GM12878 (cell line): ENCODE data around the gene TTLL1. TPM values are rescaled to one million over a fixed set of nuclear protein-coding genes. Genes with fewer than 3 reads are reported as not detected.

Source experiments
- ATAC-seq: fragments of 200-7000 bp; cut with Tn5 transposase; 3 replicates; pipeline ENCODE4 v1.9.1; 2020; ENCODE audit warnings: mild to moderate bottlenecking, moderate library complexity
- BruUV-seq: library from RNA; stranded (reverse); fragments of 400-500 nt; replicated peaks from 2 replicates; lab custom pipeline; 2021; lab: Mats Ljungman, UMichigan
- CTCF ChIA-PET: fragments of 300-600 bp; sonication (Branson Sonifier 250); formaldehyde crosslinking; extraction: SDS; loops from one replicate; lab custom pipeline; 2021; ENCODE audit warnings: inconsistent platforms; lab: Yijun Ruan, JAX
- POLR2A ChIA-PET: fragments of 350-600 bp; formaldehyde crosslinking; extraction: SDS; loops from one replicate; lab custom pipeline; 2021; ENCODE audit warnings: inconsistent platforms; lab: Charles Lee
- RAD21 ChIA-PET: fragments of 300-600 bp; sonication (Branson Sonifier 250); formaldehyde crosslinking; loops from one replicate; lab custom pipeline; 2023; ENCODE audit warnings: antibody characterized with exemption; ENCODE audit not compliant: unreplicated experiment; lab: Charles Lee
- SMC1A ChIA-PET: fragments of 300-600 bp; sonication (Branson Sonifier 250); formaldehyde crosslinking; loops from one replicate; lab custom pipeline; 2023; ENCODE audit not compliant: unreplicated experiment, uncharacterized antibody; lab: Charles Lee
- DNase-seq: peaks from one replicate; pipeline ENCODE4 v3.0.0-alpha.2; 2011; ENCODE audit warnings: low read depth, low spot score
- FAIRE-seq: peaks from 3 replicates; lab custom pipeline; 2011; peaks lifted over from hg19 to GRCh38; lab: Jason Lieb, UNC
- H2AFZ ChIP-seq: 2 replicates; pipeline ENCODE4 v1.6.0; 2011; ENCODE audit warnings: low read depth, low read length, control low read depth; ENCODE audit not compliant: control insufficient read depth
- H3K27ac ChIP-seq: 2 replicates; pipeline ENCODE4 v1.5.1; 2011; ENCODE audit warnings: control low read depth; ENCODE audit not compliant: control insufficient read depth, insufficient read depth
- H3K27me3 ChIP-seq, 2 experiments: replicated peaks in 1 of 2; 2 replicates each; pipeline versions ENCODE4 v1.6.0 to v1.6.1; 2011; ENCODE audit warnings: low read length in 1 of 2; ENCODE audit not compliant: control insufficient read depth in 2 of 2, insufficient read depth in 2 of 2
- H3K36me3 ChIP-seq, 2 experiments: 2 replicates each; pipeline ENCODE4 v1.5.1; 2011; ENCODE audit warnings: low read length in 1 of 2; ENCODE audit not compliant: control insufficient read depth in 2 of 2, insufficient read depth in 2 of 2
- H3K4me1 ChIP-seq: 2 replicates; pipeline ENCODE4 v1.6.1; 2011; ENCODE audit warnings: mild to moderate bottlenecking, low read length, moderate library complexity, mixed read lengths; ENCODE audit not compliant: control insufficient read depth, insufficient read depth
- H3K4me2 ChIP-seq: 2 replicates; pipeline ENCODE4 v1.6.0; 2011; ENCODE audit warnings: control low read depth; ENCODE audit not compliant: control insufficient read depth, insufficient read depth
- H3K4me3 ChIP-seq: fragments of 200-600 bp; sonication (generic); 2 replicates; pipeline ENCODE4 v1.5.1; 2016
- H3K79me2 ChIP-seq: 2 replicates; pipeline ENCODE4 v1.6.0; 2011; ENCODE audit warnings: low read length; ENCODE audit not compliant: control insufficient read depth, insufficient read depth
- H3K9ac ChIP-seq: 2 replicates; pipeline ENCODE4 v1.8.0; 2011; ENCODE audit warnings: low read length, control low read depth, mixed read lengths; ENCODE audit not compliant: control insufficient read depth, insufficient read depth
- H3K9me3 ChIP-seq: replicated peaks from 3 replicates; pipeline ENCODE4 v1.5.1; 2011; ENCODE audit warnings: mild to moderate bottlenecking, low read length; ENCODE audit not compliant: control insufficient read depth, insufficient read depth
- H4K20me1 ChIP-seq: 2 replicates; pipeline ENCODE4 v1.6.0; 2011; ENCODE audit not compliant: control insufficient read depth, insufficient read depth
- ESRRA ChIP-seq: IDR thresholded peaks from 2 replicates; pipeline ENCODE4 v1.6.1; 2012; ENCODE audit warnings: mild to moderate bottlenecking, low read length, improper control_type of control experiment
- GABPA ChIP-seq: IDR thresholded peaks from 2 replicates; pipeline ENCODE4 v1.6.1; 2014; ENCODE audit warnings: antibody characterized with exemption, low read depth, mild to moderate bottlenecking, inconsistent platforms
- MXI1 ChIP-seq: fragments of 150-350 bp; IDR thresholded peaks from 2 replicates; pipeline ENCODE4 v1.6.1; 2011; ENCODE audit warnings: low read depth, mild to moderate bottlenecking, inconsistent platforms, low read length, improper control_type of control experiment
- REST ChIP-seq: IDR thresholded peaks from 2 replicates; pipeline ENCODE4 v1.6.1; 2012; ENCODE audit warnings: mild to moderate bottlenecking, low read depth, low read length
- SMAD1 ChIP-seq: fragments of 450-650 bp; IDR thresholded peaks from 2 replicates; pipeline ENCODE4 v1.6.1; 2018; ENCODE audit warnings: mild to moderate bottlenecking, low read depth; ENCODE audit not compliant: partially characterized antibody
- WGBS: methylation state at CpG from one replicate; pipeline ENCODE4 v1.1.6; 2016; ENCODE audit warnings: low lambda C conversion rate; ENCODE audit not compliant: insufficient replicate concordance, insufficient coverage; ENCODE audit errors: missing lambda C conversion rate; 5-methylcytosine and 5-hydroxymethylcytosine counted together
- in situ Hi-C: fragments of 300-500 bp; cut with MboI; formaldehyde crosslinking; loops from 9 replicates; pipeline ENCODE4 v1.14.3; 2018; ENCODE audit warnings: mixed read lengths
- intact Hi-C: fragments of 100-400 bp; cut with micrococcal nuclease; formaldehyde crosslinking; loops from one replicate; pipeline ENCODE4 v1.14.2; 2022; ENCODE audit not compliant: unreplicated experiment
- polyA plus RNA-seq, 11 experiments: library from polyadenylated mRNA; depleted of rRNA in 4 of 11; unstranded in 6 of 11; stranded (reverse) in 5 of 11; fragments of >200 nt; fragmentation: Nextera tagmentation in 4 of 11; fragmentation: Illumina TruSeq in 1 of 11; extraction: Ambion mirVana in 4 of 11; extraction: Trizol in 1 of 11; gene quantifications; 1 replicate in 1 of 11; 2 replicates in 10 of 11; pipeline versions ENCODE4 v1.2.1 to v1.2.3, GENCODE V29; 2011 to 2016; ENCODE audit warnings: inconsistent platforms in 2 of 11, missing spikeins in 2 of 11, low read depth in 1 of 11
- total RNA-seq, 4 experiments: library from RNA; depleted of rRNA in 3 of 4; stranded (reverse); fragments of >200 nt in 3 of 4; fragmentation: Illumina TruSeq in 1 of 4; extraction: Trizol in 1 of 4; gene quantifications; 2 replicates each; pipeline versions ENCODE4 v1.2.1 to v1.2.3, GENCODE V29; 2013 to 2021

Gene TTLL1
- total and polyA plus RNA-seq, 10 of the 15 experiments (the other 5 are each of a cell fraction or from before 2014, with no cell fraction given) = 0.39 to 4.8 (median 3.2) TPM

DNA sequence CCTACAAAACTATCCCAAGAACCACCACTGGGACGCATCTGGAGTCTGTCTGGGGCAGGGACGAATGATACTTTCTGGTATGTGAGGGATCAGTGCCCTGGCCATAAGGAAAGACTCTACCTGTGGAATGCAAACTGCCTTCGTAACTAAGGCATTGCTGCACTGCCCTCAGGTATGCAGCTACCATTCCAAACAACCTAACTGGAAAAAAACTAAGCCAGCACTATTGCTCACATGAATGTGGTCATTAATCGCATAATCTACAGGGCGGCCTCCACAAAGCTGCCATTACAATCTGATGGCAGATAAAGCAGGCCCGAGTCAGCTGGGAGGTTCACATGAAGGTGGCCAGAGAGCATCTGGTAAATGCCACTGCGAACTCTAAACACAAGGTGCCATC is 78.1 kb downstream of the TTLL1 start (continued):
- TF ChIP-seq SMAD1 = no peak

DNA sequence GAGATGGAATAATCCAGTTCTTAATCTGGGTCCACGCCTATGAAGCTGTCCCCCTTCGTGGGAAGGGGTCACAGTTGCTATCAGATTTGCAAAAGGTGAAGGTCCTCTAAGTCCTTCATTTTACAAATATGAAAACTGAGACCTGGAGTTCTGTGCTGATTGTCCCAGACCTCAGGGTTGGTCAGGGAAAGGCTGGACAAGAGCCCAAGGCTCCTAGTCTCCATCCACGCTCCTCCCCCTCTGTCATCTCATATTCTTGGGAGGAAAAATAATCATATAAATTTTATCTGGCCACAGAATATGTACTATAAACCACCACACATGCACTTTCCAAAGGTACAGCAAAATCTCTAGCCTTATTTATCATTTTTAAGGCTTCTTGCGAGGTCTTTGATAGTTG is 79.7 kb downstream of the TTLL1 start:
- ChIA-PET POLR2A (interaction anchor here (0.7 to 1.1 kb wide), 2 partner anchors 9 to 319 kb away, joined by 4 to 7 read pairs; no protein-coding TSS in a partner anchor), RAD21 (no interaction called here), SMC1A (interaction anchor here (1.2 to 2.1 kb wide), 2 partner anchors 8 to 14 kb away, joined by 3 to 6 read pairs; no protein-coding TSS in a partner anchor), CTCF (interaction anchor here (1.1 kb wide), 1 partner anchor 115 kb away, joined by 3 read pairs; no protein-coding TSS in a partner anchor)
- Histone ChIP-seq H3K79me2 (peaks cover 93% of the 10 kb centered on the region), H3K4me3 (no peak overlapping the region), H4K20me1 (peaks cover 5% of the 10 kb centered on the region; the same call in 1 of the 2 replicates), H3K36me3 (0 out of 4 replicates have a peak, but pooled peaks cover 0 to 3% of the 10 kb centered on the region in 2 experiments), H3K27me3 (no peaks in the 10 kb centered on the region), H3K4me2 (no peak overlapping the region), H3K9me3 (no peaks in the 10 kb centered on the region), H3K4me1 (peaks cover 15% of the 10 kb centered on the region), H2AFZ (no peak overlapping the region), H3K9ac (no peak overlapping the region), H3K27ac (no peak overlapping the region)
- ATAC-seq = no peak
- no peak for FAIRE-seq
- intact Hi-C loops (no loop called here), in situ Hi-C loops (no loop called here)
- TSS peak; percentile 16 for BruUV-seq
- TF ChIP-seq ESRRA = no peak
- DNase-seq = no peak
- 77% methylated on average over 4 of the region's 4 CpGs for WGBS

GRCh38 chr22:43008921-43009320 is 80.3 kb downstream of the TTLL1 start:
- Histone ChIP-seq H3K4me3 (no peak overlapping the region), H3K27ac (no peak overlapping the region), H3K27me3 (no peaks in the 10 kb centered on the region), H2AFZ (no peak overlapping the region), H3K36me3 (0 out of 4 replicates have a peak, but pooled peaks cover 0 to 3% of the 10 kb centered on the region in 2 experiments), H3K79me2 (peaks cover 93% of the 10 kb centered on the region), H3K4me2 (no peak overlapping the region), H3K9ac (no peak overlapping the region), H3K4me1 (peaks cover 20% of the 10 kb centered on the region), H4K20me1 (peaks cover 4% of the 10 kb centered on the region; the same call in 1 of the 2 replicates), H3K9me3 (no peaks in the 10 kb centered on the region)
- POLR2A ChIA-PET = interaction anchor here (1.1 kb wide), 1 partner anchor 9 kb away, joined by 4 read pairs; no protein-coding TSS in a partner anchor
- in situ Hi-C loops = no loop called here
- ATAC-seq (no peak), DNase-seq (no peak), FAIRE-seq (no peak)
- TF ChIP-seq REST (no peak), MXI1 (no peak), GABPA (no peak)
- SMC1A ChIA-PET = interaction anchor here (1.2 to 2.1 kb wide), 2 partner anchors 8 to 14 kb away, joined by 3 to 6 read pairs; no protein-coding TSS in a partner anchor
- RAD21 ChIA-PET = interaction anchor here (0.6 to 1.0 kb wide), 2 partner anchors 82 to 114 kb away, joined by 3 read pairs; no protein-coding TSS in a partner anchor
- intact Hi-C loops = no loop called here
- 98% methylated on average over 4 of the region's 4 CpGs for WGBS
- CTCF ChIA-PET = interaction anchor here (1.0 to 1.1 kb wide), 2 partner anchors 114 to 355 kb away, joined by 3 read pairs; no protein-coding TSS in a partner anchor
- no TSS peak for BruUV-seq
